Endothelial cell of umbilical vein (primary cell): ENCODE measurements around the gene CDC42BPB. TPM values are rescaled to one million over a fixed set of nuclear protein-coding genes. Genes with fewer than 3 reads are reported as not detected.
"Not testable (repeated sequence)": the region's sequence is repeated elsewhere in the genome, so short reads cannot be mapped to it uniquely, and the experiment has no call there.

Experiments
- BruUV-seq: library from RNA; stranded (reverse); fragments of 400-500 nt; replicated peaks from 2 replicates; lab custom pipeline; 2021; lab: Mats Ljungman, UMichigan
- CTCF ChIA-PET: fragments of 300-600, 350-600 bp; sonication (Branson Sonifier 250); formaldehyde crosslinking; loops from one replicate; lab custom pipeline; 2021; ENCODE audit warnings: antibody characterized with exemption, inconsistent platforms; lab: Charles Lee
- POLR2A ChIA-PET: fragments of 300-600, 350-600 bp; sonication (Branson Sonifier 250); formaldehyde crosslinking; loops from one replicate; lab custom pipeline; 2021; ENCODE audit warnings: antibody characterized with exemption, inconsistent platforms; lab: Charles Lee
- DNase-seq: peaks from one replicate; pipeline ENCODE4 v3.0.0-alpha.2; 2011; ENCODE audit warnings: low read depth, low spot score
- FAIRE-seq: peaks from 2 replicates; lab custom pipeline; 2011; peaks lifted over from hg19 to GRCh38; lab: Jason Lieb, UNC
- H2AFZ ChIP-seq: 2 replicates; pipeline ENCODE4 v1.6.0; 2012; ENCODE audit warnings: low read depth, low read length, control low read depth, inconsistent platforms
- H3K27ac ChIP-seq: 2 replicates; pipeline ENCODE4 v1.5.1; 2011; ENCODE audit warnings: low read depth, mild to moderate bottlenecking, control low read depth, low read length, moderate library complexity; ENCODE audit not compliant: insufficient read depth
- H3K27me3 ChIP-seq, 2 experiments: 2 replicates each; pipeline versions ENCODE4 v1.6.0 to v1.6.1; 2011; ENCODE audit warnings: low read length in 2 of 2, mixed read lengths in 1 of 2; ENCODE audit not compliant: control insufficient read depth in 2 of 2, insufficient read depth in 2 of 2
- H3K36me3 ChIP-seq, 2 experiments: 2 replicates in 1 of 2; 3 replicates in 1 of 2; pipeline ENCODE4 v1.5.1; 2011; ENCODE audit warnings: low read length in 2 of 2, mild to moderate bottlenecking in 1 of 2, moderate library complexity in 1 of 2; ENCODE audit not compliant: control insufficient read depth in 2 of 2, insufficient read depth in 2 of 2; ENCODE audit errors: extremely low read depth in 1 of 2
- H3K4me1 ChIP-seq: 3 replicates; pipeline ENCODE4 v1.5.1; 2011; ENCODE audit warnings: mild to moderate bottlenecking, low read length; ENCODE audit not compliant: control insufficient read depth, insufficient read depth; ENCODE audit errors: extremely low read depth
- H3K4me2 ChIP-seq: 2 replicates; pipeline ENCODE4 v1.6.1; 2011; ENCODE audit warnings: low read length, control low read depth, mixed read lengths; ENCODE audit not compliant: insufficient read depth
- H3K4me3 ChIP-seq, 3 experiments: fragments of 200-600 bp in 1 of 3; sonication (generic), shearing (Covaris generic) in 1 of 3; replicated peaks in 1 of 3; 2 replicates each; pipeline ENCODE4 v1.5.1; 2011 to 2016; ENCODE audit warnings: control low read depth in 3 of 3, low read length in 3 of 3, mild to moderate bottlenecking in 2 of 3, inconsistent platforms in 1 of 3, low read depth in 1 of 3, moderate library complexity in 1 of 3; ENCODE audit not compliant: insufficient read depth in 1 of 3
- H3K79me2 ChIP-seq: 2 replicates; pipeline ENCODE4 v1.6.0; 2012; ENCODE audit warnings: low read length, inconsistent platforms; ENCODE audit not compliant: control insufficient read depth, insufficient read depth
- H3K9ac ChIP-seq: replicated peaks from 2 replicates; pipeline ENCODE3; 2011; ENCODE audit warnings: low read length, control low read depth; ENCODE audit not compliant: insufficient read depth; ENCODE audit errors: extremely low read depth
- H3K9me1 ChIP-seq: replicated peaks from 3 replicates; pipeline ENCODE4 v1.6.0; 2011; ENCODE audit warnings: mild to moderate bottlenecking, low read length; ENCODE audit not compliant: control insufficient read depth, insufficient read depth; ENCODE audit errors: extremely low read depth
- H3K9me3 ChIP-seq: replicated peaks from 2 replicates; pipeline ENCODE4 v1.5.1; 2012; ENCODE audit warnings: low read length, inconsistent platforms; ENCODE audit not compliant: control insufficient read depth, insufficient read depth
- H4K20me1 ChIP-seq: replicated peaks from 2 replicates; pipeline ENCODE3; 2011; ENCODE audit warnings: mild to moderate bottlenecking, low read length; ENCODE audit not compliant: control insufficient read depth, insufficient read depth; ENCODE audit errors: extremely low read depth
- FOS ChIP-seq: IDR thresholded peaks from 2 replicates; pipeline ENCODE4 v1.6.1; 2011; ENCODE audit warnings: mild to moderate bottlenecking, low read length, moderate library complexity, borderline replicate concordance; ENCODE audit not compliant: insufficient read depth
- GATA2 ChIP-seq: IDR thresholded peaks from 2 replicates; pipeline ENCODE4 v1.7.0; 2011; ENCODE audit warnings: low read depth, mild to moderate bottlenecking, moderate library complexity, mixed read lengths, low read length; ENCODE audit not compliant: insufficient read length, insufficient read depth
- JUN ChIP-seq: IDR thresholded peaks from 2 replicates; pipeline ENCODE4 v1.6.1; 2011; ENCODE audit warnings: borderline replicate concordance, low read depth; ENCODE audit not compliant: insufficient read length, insufficient read depth
- MYC ChIP-seq: IDR thresholded peaks from one replicate; pipeline ENCODE4 v1.6.1; 2011; ENCODE audit warnings: mild to moderate bottlenecking, low read depth, low read length
- POLR2A ChIP-seq: IDR thresholded peaks from 2 replicates; pipeline ENCODE4 v1.6.1; 2012; ENCODE audit warnings: low read depth, mild to moderate bottlenecking, control low read depth, low read length
- dilution Hi-C: fragments of 300-500 bp; cut with MboI; formaldehyde crosslinking; loops from one replicate; pipeline ENCODE4 v1.15.0; 2019; ENCODE audit warnings: low sequenced_read_pairs; ENCODE audit not compliant: extremely low pct_ligation_motif_present
- intact Hi-C: fragments of 100-400 bp; cut with micrococcal nuclease; formaldehyde crosslinking; loops from one replicate; pipeline ENCODE4 v1.10.0; 2022
- polyA plus RNA-seq, 4 experiments: library from polyadenylated mRNA; depleted of rRNA in 3 of 4; stranded (reverse) in 3 of 4; unstranded in 1 of 4; fragments of >200 nt; gene quantifications; 2 replicates each; pipeline versions ENCODE4 v1.2.1 to v1.2.3, GENCODE V29; 2011 to 2012; ENCODE audit warnings: missing spikeins in 1 of 4
- total RNA-seq: library from RNA; stranded (reverse); gene quantifications from 2 replicates; pipeline ENCODE4 v1.2.3, GENCODE V29; 2021
- TF ChIP-seq, protein P1 (sequence below), 2 donors: IDR thresholded peaks; 1 replicate in 1 of 2; 2 replicates in 1 of 2; pipeline ENCODE4 v1.5.1; 2011; ENCODE audit warnings: low read length in 2 of 2, mild to moderate bottlenecking in 2 of 2, moderate library complexity in 2 of 2, control low read depth in 1 of 2, inconsistent platforms in 1 of 2, low read depth in 1 of 2; ENCODE audit not compliant: insufficient read depth in 1 of 2; ENCODE audit errors: extremely low read depth in 1 of 2

Gene CDC42BPB
- total and polyA plus RNA-seq, 2 donors (not counting 3 experiments of a cell fraction or from before 2014, with no cell fraction given): 82.6 to 131 TPM

DNA sequence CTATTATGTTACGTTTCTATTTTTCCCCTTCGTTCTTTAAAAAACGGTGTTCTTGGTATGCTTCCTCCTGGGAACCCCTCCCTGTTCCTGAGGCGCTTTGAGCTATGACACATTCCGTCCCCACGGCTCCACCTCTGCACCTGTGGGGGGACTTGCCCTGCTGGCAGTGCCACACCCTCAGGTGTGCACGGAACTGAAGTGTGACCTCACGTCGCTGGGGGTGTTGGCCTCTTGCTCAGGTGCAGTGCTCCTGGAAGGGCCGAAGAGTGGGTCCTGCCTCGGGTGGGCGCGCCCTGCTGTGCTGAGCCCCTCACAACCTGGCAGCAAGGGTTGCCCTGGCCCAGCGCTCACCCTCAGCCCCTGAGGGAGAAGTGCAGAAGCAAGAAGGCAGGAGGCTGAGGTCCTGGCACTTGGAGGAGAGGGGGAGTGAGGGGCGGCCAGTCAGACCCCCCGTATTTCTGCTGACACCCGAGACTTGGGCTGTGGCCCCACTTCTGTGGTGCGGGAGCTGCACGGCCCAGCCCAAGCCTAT is 129.9 kb downstream of the CDC42BPB start:
- Histone ChIP-seq H3K27me3 (peaks cover 47 to 68% of the 10 kb centered on the region in 2 experiments), H3K9me3 (no peaks in the 10 kb centered on the region), H3K4me1 (peaks cover 17% of the 10 kb centered on the region), H3K9ac (no peak overlapping the region), H2AFZ (no peak overlapping the region), H3K4me2 (no peak overlapping the region), H3K27ac (no peak overlapping the region), H3K4me3 (no peak overlapping the region), H4K20me1 (no peaks in the 10 kb centered on the region), H3K36me3 (peaks cover 0 to 4% of the 10 kb centered on the region in 2 experiments), H3K9me1 (no peaks in the 10 kb centered on the region), H3K79me2 (no peaks in the 10 kb centered on the region)
- DNase-seq: no peak
- intact Hi-C loops (no loop called here), dilution Hi-C loops (no loop called here)
- TF ChIP-seq MYC: no peak
- TF ChIP-seq POLR2A: no peak
- TF ChIP-seq GATA2: no peak
- no peak for TF ChIP-seq JUN
- TF ChIP-seq, protein P1, sequence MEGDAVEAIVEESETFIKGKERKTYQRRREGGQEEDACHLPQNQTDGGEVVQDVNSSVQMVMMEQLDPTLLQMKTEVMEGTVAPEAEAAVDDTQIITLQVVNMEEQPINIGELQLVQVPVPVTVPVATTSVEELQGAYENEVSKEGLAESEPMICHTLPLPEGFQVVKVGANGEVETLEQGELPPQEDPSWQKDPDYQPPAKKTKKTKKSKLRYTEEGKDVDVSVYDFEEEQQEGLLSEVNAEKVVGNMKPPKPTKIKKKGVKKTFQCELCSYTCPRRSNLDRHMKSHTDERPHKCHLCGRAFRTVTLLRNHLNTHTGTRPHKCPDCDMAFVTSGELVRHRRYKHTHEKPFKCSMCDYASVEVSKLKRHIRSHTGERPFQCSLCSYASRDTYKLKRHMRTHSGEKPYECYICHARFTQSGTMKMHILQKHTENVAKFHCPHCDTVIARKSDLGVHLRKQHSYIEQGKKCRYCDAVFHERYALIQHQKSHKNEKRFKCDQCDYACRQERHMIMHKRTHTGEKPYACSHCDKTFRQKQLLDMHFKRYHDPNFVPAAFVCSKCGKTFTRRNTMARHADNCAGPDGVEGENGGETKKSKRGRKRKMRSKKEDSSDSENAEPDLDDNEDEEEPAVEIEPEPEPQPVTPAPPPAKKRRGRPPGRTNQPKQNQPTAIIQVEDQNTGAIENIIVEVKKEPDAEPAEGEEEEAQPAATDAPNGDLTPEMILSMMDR (IDR thresholded peaks at IDR 0.05; ENCODE audit: extremely low read depth in 1 of 2, insufficient read depth in 1 of 2, low read depth in 1 of 2, low read length in 2 of 2): no peak
- TF ChIP-seq FOS: no peak
- ChIA-PET POLR2A (no interaction called here), CTCF (interaction anchor here (1.0 to 1.3 kb wide), 2 partner anchors 152 to 232 kb away, joined by 3 to 4 read pairs; no protein-coding TSS in a partner anchor)
- no peak for FAIRE-seq
- BruUV-seq: no TSS peak

DNA sequence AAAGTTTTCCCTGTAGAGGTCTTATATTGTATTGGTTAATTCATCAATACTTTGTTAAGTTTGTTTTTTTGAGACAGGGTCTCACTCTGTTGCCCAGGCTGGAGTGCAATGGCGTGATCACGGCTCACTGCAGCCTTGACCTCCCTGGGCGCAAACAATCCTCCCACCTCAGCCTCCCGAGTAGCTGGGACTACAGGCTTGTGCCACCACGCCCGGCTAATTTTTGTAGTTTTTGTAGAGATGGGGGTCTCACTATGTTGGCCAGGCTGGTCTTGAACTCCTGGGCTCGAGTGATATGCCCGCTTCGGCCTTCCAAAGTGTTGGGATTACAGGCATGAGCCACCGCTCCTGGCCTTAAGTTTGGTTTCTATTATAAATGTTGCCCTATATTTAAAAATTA is 130.5 kb downstream of the CDC42BPB start:
- H3K9ac ChIP-seq, H3K27ac ChIP-seq, H3K9me3 ChIP-seq, FAIRE-seq, H4K20me1 ChIP-seq, CTCF ChIA-PET, H3K79me2 ChIP-seq, POLR2A ChIA-PET, DNase-seq, H3K36me3 ChIP-seq, H2AFZ ChIP-seq, H3K4me2 ChIP-seq, H3K4me3 ChIP-seq, H3K9me1 ChIP-seq, intact Hi-C loops, BruUV-seq, dilution Hi-C loops: not testable (repeated sequence)
- H3K27me3 ChIP-seq: peaks cover 52 to 74% of the 10 kb centered on the region in 2 experiments
- H3K4me1 ChIP-seq: peaks cover 17% of the 10 kb centered on the region
